Measurements from ENCODE around the gene C6orf47.
A peak's percentile ranks its signal among the peaks of the same experiment; 100 is the strongest.

C6orf47 gene

DNA sequence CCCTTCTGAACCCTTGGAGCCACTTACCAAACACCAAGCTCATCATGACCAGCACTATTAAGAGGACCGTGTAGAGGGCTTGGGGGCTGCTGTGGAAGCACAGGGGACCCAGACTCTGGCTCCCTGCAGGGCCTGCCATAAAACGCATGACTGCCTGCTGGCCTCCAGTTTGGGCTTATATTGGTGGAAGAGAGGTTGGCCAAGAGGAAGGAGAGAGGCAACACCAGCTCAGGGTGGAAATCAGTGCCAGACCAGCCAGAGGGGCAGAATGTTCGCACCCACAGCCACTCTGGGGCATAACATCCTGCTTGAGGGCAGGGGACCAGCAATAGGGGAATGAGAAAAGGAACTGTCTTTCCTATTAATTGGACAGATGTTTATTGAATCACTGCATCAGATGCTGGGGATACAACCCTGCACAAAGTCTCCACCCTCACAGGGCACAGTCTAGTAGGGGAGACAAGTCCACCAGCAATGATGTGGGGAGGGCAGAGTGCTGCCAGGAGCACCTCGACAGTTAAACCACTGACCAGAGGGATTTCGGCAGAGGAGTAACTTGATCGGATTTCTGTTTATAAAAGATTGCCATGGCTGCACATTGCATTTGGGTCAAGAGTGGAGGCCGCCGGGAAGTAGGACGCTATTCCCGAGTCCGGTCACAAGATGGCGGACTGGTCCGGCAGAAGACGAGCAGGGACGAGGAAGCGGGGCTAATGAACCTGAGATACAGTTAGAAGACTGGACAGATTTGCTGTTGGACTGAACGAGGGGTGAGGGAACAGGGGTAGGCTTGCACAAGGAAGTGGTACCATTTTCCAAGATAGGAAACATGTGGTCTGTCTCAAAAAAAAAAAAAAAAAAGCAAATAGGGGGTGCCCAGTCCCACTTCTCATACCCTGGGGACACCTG, 19.9 kb upstream of the C6orf47 start, which contains the start of gene LY6G5C:
Gene LY6G5C, minus strand, starts transcription at position 842 of the 909 bp plus-strand sequence. Its CDS starts 694 bp downstream, at position 148.
- TF ChIP-seq, protein P1, sequence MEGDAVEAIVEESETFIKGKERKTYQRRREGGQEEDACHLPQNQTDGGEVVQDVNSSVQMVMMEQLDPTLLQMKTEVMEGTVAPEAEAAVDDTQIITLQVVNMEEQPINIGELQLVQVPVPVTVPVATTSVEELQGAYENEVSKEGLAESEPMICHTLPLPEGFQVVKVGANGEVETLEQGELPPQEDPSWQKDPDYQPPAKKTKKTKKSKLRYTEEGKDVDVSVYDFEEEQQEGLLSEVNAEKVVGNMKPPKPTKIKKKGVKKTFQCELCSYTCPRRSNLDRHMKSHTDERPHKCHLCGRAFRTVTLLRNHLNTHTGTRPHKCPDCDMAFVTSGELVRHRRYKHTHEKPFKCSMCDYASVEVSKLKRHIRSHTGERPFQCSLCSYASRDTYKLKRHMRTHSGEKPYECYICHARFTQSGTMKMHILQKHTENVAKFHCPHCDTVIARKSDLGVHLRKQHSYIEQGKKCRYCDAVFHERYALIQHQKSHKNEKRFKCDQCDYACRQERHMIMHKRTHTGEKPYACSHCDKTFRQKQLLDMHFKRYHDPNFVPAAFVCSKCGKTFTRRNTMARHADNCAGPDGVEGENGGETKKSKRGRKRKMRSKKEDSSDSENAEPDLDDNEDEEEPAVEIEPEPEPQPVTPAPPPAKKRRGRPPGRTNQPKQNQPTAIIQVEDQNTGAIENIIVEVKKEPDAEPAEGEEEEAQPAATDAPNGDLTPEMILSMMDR (conservative IDR thresholded peaks at IDR 0.05; ENCODE audit: low read depth), result peak; percentile 72
- peak; percentile 84 for DNase-seq (ENCODE audit: low spot score)
- ChIA-PET CTCF (interaction anchor here (0.6 to 1.4 kb wide), 11 partner anchors 9 to 243 kb away, joined by 3 to 8 read pairs (median 4); no protein-coding TSS in a partner anchor), POLR2A (ENCODE audit: low non-redundant PET) (interaction anchor here (0.7 kb wide), 1 partner anchor 180 kb away, joined by 3 read pairs; no protein-coding TSS in a partner anchor)
- peak within 1 kb of the TSS; percentile 82 for H3K27ac ChIP-seq

DNA sequence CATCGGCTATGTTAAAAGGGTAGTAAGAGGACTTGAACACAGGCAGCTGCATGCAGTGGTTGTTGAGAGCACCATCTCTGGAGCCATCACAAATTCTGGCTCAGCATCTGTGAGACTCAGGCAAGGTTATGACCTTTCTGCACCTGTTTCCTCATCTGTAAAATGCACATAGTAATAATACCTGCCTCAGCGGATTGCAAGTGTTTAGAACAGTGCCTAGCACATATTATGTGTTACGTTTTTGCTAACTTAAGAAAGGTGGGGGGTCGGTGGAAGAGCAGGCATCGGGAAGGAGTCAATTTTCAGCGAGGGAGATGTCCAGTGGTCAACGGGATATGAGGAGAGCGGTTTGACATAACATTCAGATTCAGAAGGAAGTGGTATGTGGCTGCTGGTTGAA, 17.4 kb upstream of the C6orf47 start:
- ChIA-PET POLR2A (ENCODE audit: low non-redundant PET) (no interaction called here), CTCF (no interaction called here)
- H3K27ac ChIP-seq, result no peak overlapping the region
- DNase-seq (ENCODE audit: low spot score), result no peak
- TF ChIP-seq, protein P1 (conservative IDR thresholded peaks at IDR 0.05; ENCODE audit: low read depth), result no peak

DNA sequence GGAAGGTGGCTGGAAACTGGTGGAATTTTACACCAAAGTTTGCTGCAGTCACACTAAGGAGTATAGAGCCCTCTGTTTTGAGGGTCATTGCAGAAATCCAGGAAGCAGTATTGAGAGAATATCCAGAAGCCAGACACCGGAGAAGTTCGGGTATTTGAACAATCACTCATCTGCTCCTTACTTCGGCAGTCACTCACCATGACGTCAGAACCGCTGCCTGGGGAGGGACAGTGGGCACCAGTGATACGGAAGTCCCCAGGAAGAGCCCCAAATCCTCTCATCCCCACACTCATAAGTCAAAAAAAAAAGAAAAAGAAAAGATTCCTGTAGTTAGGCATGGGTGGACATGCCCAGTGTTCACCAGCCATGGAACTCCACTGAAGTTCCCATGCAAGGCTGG, 16.3 kb upstream of the C6orf47 start:
- DNase-seq (ENCODE audit: low spot score), result no peak
- CTCF ChIA-PET, result no interaction called here
- TF ChIP-seq, protein P1 (conservative IDR thresholded peaks at IDR 0.05; ENCODE audit: low read depth), result no peak
- no peak overlapping the region for H3K27ac ChIP-seq
- POLR2A ChIA-PET (ENCODE audit: low non-redundant PET), result no interaction called here

DNA sequence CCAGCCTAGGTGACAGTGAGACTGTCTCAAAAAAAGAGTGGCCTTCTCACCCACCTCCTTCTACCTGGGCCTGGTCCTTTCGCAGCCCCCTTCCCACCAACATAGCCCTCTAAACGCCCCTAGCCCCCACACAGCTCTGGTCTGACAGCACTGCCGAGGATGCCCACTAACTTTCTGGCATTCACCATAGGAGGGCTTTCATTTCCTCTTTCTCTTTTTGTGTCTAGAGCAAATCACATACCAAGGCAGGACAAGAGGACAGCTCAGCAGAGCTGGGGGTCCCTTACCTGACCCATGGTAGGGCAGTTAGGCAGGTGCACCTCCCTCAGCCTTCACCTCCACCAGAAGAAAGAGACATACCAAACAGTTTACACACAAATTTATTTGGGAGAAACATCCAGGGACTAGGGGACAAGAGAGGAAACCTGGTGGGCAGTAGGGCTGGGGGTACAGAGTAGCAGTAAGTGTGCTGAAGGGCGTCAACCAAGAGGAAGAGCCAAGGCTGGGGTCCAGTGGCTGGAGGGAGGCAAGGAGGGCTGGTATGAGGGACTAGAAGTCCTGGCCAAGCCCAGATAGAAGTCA, 15.8 kb upstream of the C6orf47 start:
- TF ChIP-seq, protein P1 (conservative IDR thresholded peaks at IDR 0.05; ENCODE audit: low read depth), result no peak
- POLR2A ChIA-PET (ENCODE audit: low non-redundant PET), result no interaction called here
- no peak for DNase-seq (ENCODE audit: low spot score)
- CTCF ChIA-PET, result no interaction called here
- no peak overlapping the region for H3K27ac ChIP-seq

DNA sequence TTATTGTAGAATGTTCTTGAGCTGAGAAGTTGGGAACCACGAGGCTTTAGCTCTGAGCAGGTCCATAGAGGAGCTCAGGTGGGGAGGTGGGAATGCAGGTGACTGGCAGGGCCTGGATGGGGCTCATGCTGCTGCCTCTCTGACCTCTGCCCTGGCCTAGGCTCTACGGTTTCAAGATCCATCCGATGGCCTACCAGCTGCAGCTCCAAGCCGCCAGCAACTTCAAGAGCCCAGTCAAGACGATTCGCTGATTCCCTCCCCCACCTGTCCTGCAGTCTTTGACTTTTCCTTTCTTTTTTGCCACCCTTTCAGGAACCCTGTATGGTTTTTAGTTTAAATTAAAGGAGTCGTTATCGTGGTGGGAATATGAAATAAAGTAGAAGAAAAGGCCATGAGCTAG, 9.1 kb upstream of the C6orf47 start, which contains the start of gene LY6G5B:
Gene LY6G5B, plus strand, starts transcription at position 301 of the 400 bp plus-strand sequence. CDS start 975 bp downstream, outside the sequence.
- DNase-seq (ENCODE audit: low spot score), result no peak
- H3K27ac ChIP-seq, result 0 out of 2 replicates have a peak within 1 kb of the TSS, but pooled peaks have one; percentile 4
- POLR2A ChIA-PET (ENCODE audit: low non-redundant PET), result interaction anchor here (0.7 kb wide), 1 partner anchor 25 kb away, joined by 3 read pairs; no protein-coding TSS in a partner anchor
- CTCF ChIA-PET, result no interaction called here
- TF ChIP-seq, protein P1 (conservative IDR thresholded peaks at IDR 0.05; ENCODE audit: low read depth), result no peak

DNA sequence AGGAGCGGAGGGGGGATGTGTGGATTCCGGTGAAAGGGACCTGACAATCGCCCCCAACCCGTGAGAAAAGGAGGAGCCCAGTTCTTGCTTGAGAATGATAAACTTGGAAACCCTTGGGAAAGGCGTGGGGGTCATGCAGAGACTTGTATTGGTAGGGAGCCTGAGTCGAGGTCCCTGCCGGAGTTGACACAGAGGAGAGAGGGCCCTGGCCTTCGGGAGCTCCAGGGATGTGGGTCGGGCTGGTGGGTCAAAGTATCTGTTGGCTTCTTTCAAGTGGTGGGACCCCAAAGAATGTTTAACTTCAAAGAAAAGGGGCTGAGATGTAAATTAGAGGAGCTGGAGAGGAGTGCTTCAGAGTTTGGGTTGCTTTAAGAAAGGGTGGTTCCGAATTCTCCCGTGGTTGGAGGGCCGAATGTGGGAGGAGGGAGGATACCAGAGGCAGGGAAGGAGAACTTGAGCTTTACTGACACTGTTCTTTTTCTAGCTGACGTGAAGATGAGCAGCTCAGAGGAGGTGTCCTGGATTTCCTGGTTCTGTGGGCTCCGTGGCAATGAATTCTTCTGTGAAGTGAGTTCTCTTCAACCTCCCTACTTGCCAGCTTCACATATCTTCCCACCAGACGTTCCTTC, 5.9 kb upstream of the C6orf47 start:
- CTCF ChIA-PET, result no interaction called here
- no peak for DNase-seq (ENCODE audit: low spot score)
- peak overlapping the region; percentile 98 for H3K27ac ChIP-seq
- TF ChIP-seq, protein P1 (conservative IDR thresholded peaks at IDR 0.05; ENCODE audit: low read depth), result no peak
- POLR2A ChIA-PET (ENCODE audit: low non-redundant PET), result no interaction called here
